Mucosa of rectum (tissue), 2 donors: Measurements from ENCODE around the gene KCNE4.

Experiments
- H3K27ac ChIP-seq, 2 donors: one replicate each; pipeline ENCODE4 v1.7.0; 2013; ENCODE audit warnings: inconsistent platforms in 2 of 2, low read depth in 2 of 2, low read length in 2 of 2
- H3K27me3 ChIP-seq, 2 donors: one replicate each; pipeline ENCODE4 v1.7.0; 2013; ENCODE audit warnings: low read length in 2 of 2; ENCODE audit not compliant: control insufficient read depth in 2 of 2, insufficient read depth in 2 of 2
- H3K36me3 ChIP-seq, 2 donors: one replicate each; pipeline ENCODE4 v1.7.0; 2013; ENCODE audit warnings: low read length in 2 of 2; ENCODE audit not compliant: control insufficient read depth in 2 of 2, insufficient read depth in 2 of 2
- H3K4me1 ChIP-seq, 2 donors: one replicate each; pipeline ENCODE4 v1.7.0; 2013; ENCODE audit warnings: low read length in 2 of 2, mild to moderate bottlenecking in 1 of 2; ENCODE audit not compliant: control insufficient read depth in 2 of 2, insufficient read depth in 2 of 2
- H3K4me3 ChIP-seq, 2 donors: one replicate each; pipeline ENCODE4 v1.7.0; 2013; ENCODE audit warnings: low read length in 2 of 2
- H3K9ac ChIP-seq, 2 donors: one replicate each; pipeline ENCODE4 v1.7.0; 2013; ENCODE audit warnings: low read length in 2 of 2, low read depth in 1 of 2, mild to moderate bottlenecking in 1 of 2
- H3K9me3 ChIP-seq, 2 donors: one replicate each; pipeline ENCODE4 v1.7.0; 2013; ENCODE audit warnings: low read length in 2 of 2; ENCODE audit not compliant: control insufficient read depth in 2 of 2
- donor health status: healthy.
- donor health status: Normal muscosa, but diverticular disease.

KCNE4 gene

GRCh38 chr2:223020971-223021675, 30.9 kb upstream of the KCNE4 start:
- no peaks in the 10 kb centered on the region for H3K4me1 ChIP-seq
- H3K4me3 ChIP-seq: no peak overlapping the region
- H3K9me3 ChIP-seq: no peaks in the 10 kb centered on the region
- no peaks in the 10 kb centered on the region for H3K27me3 ChIP-seq
- no peaks in the 10 kb centered on the region for H3K36me3 ChIP-seq
- no peak overlapping the region for H3K27ac ChIP-seq
- H3K9ac ChIP-seq: no peak overlapping the region

- H3K9ac ChIP-seq: no peak overlapping the region
- H3K4me1 ChIP-seq: no peaks in the 10 kb centered on the region
- H3K27ac ChIP-seq: no peak overlapping the region
- no peaks in the 10 kb centered on the region for H3K27me3 ChIP-seq
- H3K9me3 ChIP-seq: no peaks in the 10 kb centered on the region
- H3K36me3 ChIP-seq: no peaks in the 10 kb centered on the region
- H3K4me3 ChIP-seq: no peak overlapping the region
Measured at GRCh38 chr2:223026357-223027110, 25.5 kb upstream of the KCNE4 start.

- no peak overlapping the region for H3K4me3 ChIP-seq
- H3K36me3 ChIP-seq: no peaks in the 10 kb centered on the region
- no peak overlapping the region for H3K27ac ChIP-seq
- H3K4me1 ChIP-seq: no peaks in the 10 kb centered on the region
- H3K27me3 ChIP-seq: no peaks in the 10 kb centered on the region
- no peaks in the 10 kb centered on the region for H3K9me3 ChIP-seq
- no peak overlapping the region for H3K9ac ChIP-seq
Measured at GRCh38 chr2:223027442-223027841, 24.5 kb upstream of the KCNE4 start.

- Histone ChIP-seq H3K27me3 (no peaks in the 10 kb centered on the region), H3K4me3 (no peak overlapping the region), H3K4me1 (no peaks in the 10 kb centered on the region), H3K27ac (no peak overlapping the region), H3K36me3 (no peaks in the 10 kb centered on the region), H3K9ac (no peak overlapping the region), H3K9me3 (no peaks in the 10 kb centered on the region)
Measured at GRCh38 chr2:223029287-223029686, 22.7 kb upstream of the KCNE4 start.

GRCh38 chr2:223032187-223033142, 19.5 kb upstream of the KCNE4 start:
- Histone ChIP-seq H3K9me3 (no peaks in the 10 kb centered on the region), H3K27me3 (no peaks in the 10 kb centered on the region), H3K27ac (no peak overlapping the region), H3K9ac (no peak overlapping the region), H3K4me3 (no peak overlapping the region), H3K36me3 (no peaks in the 10 kb centered on the region), H3K4me1 (no peaks in the 10 kb centered on the region)

- Histone ChIP-seq H3K27me3 (no peaks in the 10 kb centered on the region), H3K27ac (no peak overlapping the region), H3K9ac (no peak overlapping the region), H3K4me1 (no peaks in the 10 kb centered on the region), H3K9me3 (no peaks in the 10 kb centered on the region), H3K4me3 (no peak overlapping the region), H3K36me3 (no peaks in the 10 kb centered on the region)
Measured at GRCh38 chr2:223034221-223034975, 17.6 kb upstream of the KCNE4 start.

- H3K9ac ChIP-seq: no peak overlapping the region
- H3K36me3 ChIP-seq: no peaks in the 10 kb centered on the region
- no peaks in the 10 kb centered on the region for H3K4me1 ChIP-seq
- no peaks in the 10 kb centered on the region for H3K9me3 ChIP-seq
- no peaks in the 10 kb centered on the region for H3K27me3 ChIP-seq
- no peak overlapping the region for H3K27ac ChIP-seq
- no peak overlapping the region for H3K4me3 ChIP-seq
Measured at GRCh38 chr2:223036790-223037444, 15.1 kb upstream of the KCNE4 start.

- no peak overlapping the region for H3K4me3 ChIP-seq
- H3K27ac ChIP-seq: no peak overlapping the region
- no peaks in the 10 kb centered on the region for H3K9me3 ChIP-seq
- H3K27me3 ChIP-seq: no peaks in the 10 kb centered on the region
- no peaks in the 10 kb centered on the region for H3K36me3 ChIP-seq
- H3K4me1 ChIP-seq: no peaks in the 10 kb centered on the region
- H3K9ac ChIP-seq: no peak overlapping the region
Measured at GRCh38 chr2:223037445-223037800, 14.6 kb upstream of the KCNE4 start.

GRCh38 chr2:223039618-223040017, 12.4 kb upstream of the KCNE4 start:
- no peaks in the 10 kb centered on the region for H3K27me3 ChIP-seq
- no peaks in the 10 kb centered on the region for H3K4me1 ChIP-seq
- no peaks in the 10 kb centered on the region for H3K36me3 ChIP-seq
- H3K9ac ChIP-seq: no peak overlapping the region
- H3K9me3 ChIP-seq: no peaks in the 10 kb centered on the region
- no peak overlapping the region for H3K4me3 ChIP-seq
- no peak overlapping the region for H3K27ac ChIP-seq
